KMS-11 (cell line): ENCODE results near the gene SEMA5A.

Experiments
- H2AFZ ChIP-seq: fragments of 200-600 bp; sonication (generic); 2 replicates; pipeline ENCODE4 v1.6.1; 2016; ENCODE audit warnings: antibody characterized with exemption, mixed run types, low read depth
- H3K27ac ChIP-seq: fragments of 200-600 bp; sonication (generic); 2 replicates; pipeline ENCODE4 v1.6.1; 2016; ENCODE audit warnings: mild to moderate bottlenecking, mixed run types
- H3K27me3 ChIP-seq: fragments of 200-600 bp; sonication (generic); 2 replicates; pipeline ENCODE4 v1.6.1; 2017; ENCODE audit warnings: mild to moderate bottlenecking, low read depth, mixed run types, moderate library complexity; ENCODE audit not compliant: insufficient read depth
- H3K36me3 ChIP-seq: fragments of 200-600 bp; sonication (generic); 2 replicates; pipeline ENCODE4 v1.6.1; 2017; ENCODE audit warnings: mild to moderate bottlenecking, mixed run types; ENCODE audit not compliant: insufficient read depth
- H3K4me1 ChIP-seq: fragments of 200-600 bp; sonication (generic); 2 replicates; pipeline ENCODE4 v1.6.1; 2016; ENCODE audit warnings: mild to moderate bottlenecking, low read depth, mixed run types; ENCODE audit not compliant: poor library complexity, severe bottlenecking
- H3K4me2 ChIP-seq: fragments of 200-600 bp; sonication (generic); 2 replicates; pipeline ENCODE4 v1.7.0; 2016; ENCODE audit warnings: mild to moderate bottlenecking, mixed run types
- H3K4me3 ChIP-seq: fragments of 200-600 bp; sonication (generic); IDR thresholded peaks from 2 replicates; pipeline ENCODE4 v1.6.1; 2017; ENCODE audit warnings: low read depth, low read length, mixed read lengths; ENCODE audit not compliant: insufficient read depth
- H3K79me2 ChIP-seq: fragments of 200-600 bp; sonication (generic); 2 replicates; pipeline ENCODE4 v1.6.1; 2016; ENCODE audit warnings: low read depth, mixed run types; ENCODE audit not compliant: insufficient read depth
- H3K9ac ChIP-seq: fragments of 200-600 bp; sonication (generic); 2 replicates; pipeline ENCODE4 v1.6.1; 2016; ENCODE audit warnings: mild to moderate bottlenecking, mixed run types
- H4K20me1 ChIP-seq: fragments of 200-600 bp; sonication (generic); 2 replicates; pipeline ENCODE4 v1.6.1; 2016; ENCODE audit warnings: mild to moderate bottlenecking, mixed run types; ENCODE audit not compliant: insufficient read depth
- TF ChIP-seq, protein P1 (sequence below): fragments of 200-600 bp; sonication (generic); conservative IDR thresholded peaks from 2 replicates; pipeline ENCODE4 v1.6.1; 2017; ENCODE audit warnings: low read depth, mild to moderate bottlenecking, antibody characterized with exemption, low read length, moderate library complexity, mixed read lengths

Gene SEMA5A

DNA sequence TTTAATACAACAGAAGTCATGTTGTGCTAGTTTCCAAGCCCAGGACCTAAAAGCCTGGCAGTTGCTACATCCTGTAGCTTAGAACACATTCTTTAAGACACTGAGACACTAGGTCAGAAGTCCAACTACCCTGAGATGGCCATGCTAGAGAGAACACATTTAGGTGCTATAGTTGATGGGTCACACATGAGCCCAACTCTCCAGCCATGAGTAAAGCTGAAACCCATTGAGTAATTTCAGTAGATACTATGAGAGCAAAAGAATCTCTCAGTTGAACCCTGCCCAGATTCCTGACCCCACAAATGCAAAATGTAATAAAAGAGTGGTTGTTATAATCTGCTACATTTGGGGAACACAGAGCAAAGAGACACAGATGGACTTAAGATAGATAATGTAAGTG is 164.4 kb downstream of the SEMA5A start:
- Histone ChIP-seq H3K36me3 (no peaks in the 10 kb centered on the region), H3K27me3 (no peaks in the 10 kb centered on the region), H4K20me1 (no peaks in the 10 kb centered on the region), H3K4me3 (no peak overlapping the region), H3K9ac (no peak overlapping the region), H3K79me2 (no peaks in the 10 kb centered on the region), H3K4me2 (no peak overlapping the region), H2AFZ (no peak overlapping the region), H3K27ac (no peak overlapping the region), H3K4me1 (no peaks in the 10 kb centered on the region)
- TF ChIP-seq, protein P1, sequence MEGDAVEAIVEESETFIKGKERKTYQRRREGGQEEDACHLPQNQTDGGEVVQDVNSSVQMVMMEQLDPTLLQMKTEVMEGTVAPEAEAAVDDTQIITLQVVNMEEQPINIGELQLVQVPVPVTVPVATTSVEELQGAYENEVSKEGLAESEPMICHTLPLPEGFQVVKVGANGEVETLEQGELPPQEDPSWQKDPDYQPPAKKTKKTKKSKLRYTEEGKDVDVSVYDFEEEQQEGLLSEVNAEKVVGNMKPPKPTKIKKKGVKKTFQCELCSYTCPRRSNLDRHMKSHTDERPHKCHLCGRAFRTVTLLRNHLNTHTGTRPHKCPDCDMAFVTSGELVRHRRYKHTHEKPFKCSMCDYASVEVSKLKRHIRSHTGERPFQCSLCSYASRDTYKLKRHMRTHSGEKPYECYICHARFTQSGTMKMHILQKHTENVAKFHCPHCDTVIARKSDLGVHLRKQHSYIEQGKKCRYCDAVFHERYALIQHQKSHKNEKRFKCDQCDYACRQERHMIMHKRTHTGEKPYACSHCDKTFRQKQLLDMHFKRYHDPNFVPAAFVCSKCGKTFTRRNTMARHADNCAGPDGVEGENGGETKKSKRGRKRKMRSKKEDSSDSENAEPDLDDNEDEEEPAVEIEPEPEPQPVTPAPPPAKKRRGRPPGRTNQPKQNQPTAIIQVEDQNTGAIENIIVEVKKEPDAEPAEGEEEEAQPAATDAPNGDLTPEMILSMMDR: no peak

DNA sequence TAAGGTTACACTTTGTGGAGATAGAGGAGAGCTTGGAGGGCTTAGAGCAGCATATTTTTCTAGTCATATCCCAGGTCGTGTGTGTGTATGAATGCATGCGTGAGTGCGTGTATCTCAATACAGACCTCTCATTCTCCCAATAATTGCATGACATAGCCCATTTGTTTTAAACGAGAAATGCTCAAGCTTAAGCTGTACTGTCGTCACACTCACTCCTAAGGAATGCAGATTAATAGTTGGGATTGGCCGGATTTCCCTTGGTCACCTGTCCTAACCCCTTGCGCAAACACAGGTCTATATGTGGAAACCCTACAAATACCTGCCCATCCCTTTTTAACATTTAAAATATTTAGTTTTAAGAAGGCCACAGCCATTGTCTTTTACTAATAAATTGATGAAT is 165.8 kb downstream of the SEMA5A start:
- no peak overlapping the region for H3K4me2 ChIP-seq

DNA sequence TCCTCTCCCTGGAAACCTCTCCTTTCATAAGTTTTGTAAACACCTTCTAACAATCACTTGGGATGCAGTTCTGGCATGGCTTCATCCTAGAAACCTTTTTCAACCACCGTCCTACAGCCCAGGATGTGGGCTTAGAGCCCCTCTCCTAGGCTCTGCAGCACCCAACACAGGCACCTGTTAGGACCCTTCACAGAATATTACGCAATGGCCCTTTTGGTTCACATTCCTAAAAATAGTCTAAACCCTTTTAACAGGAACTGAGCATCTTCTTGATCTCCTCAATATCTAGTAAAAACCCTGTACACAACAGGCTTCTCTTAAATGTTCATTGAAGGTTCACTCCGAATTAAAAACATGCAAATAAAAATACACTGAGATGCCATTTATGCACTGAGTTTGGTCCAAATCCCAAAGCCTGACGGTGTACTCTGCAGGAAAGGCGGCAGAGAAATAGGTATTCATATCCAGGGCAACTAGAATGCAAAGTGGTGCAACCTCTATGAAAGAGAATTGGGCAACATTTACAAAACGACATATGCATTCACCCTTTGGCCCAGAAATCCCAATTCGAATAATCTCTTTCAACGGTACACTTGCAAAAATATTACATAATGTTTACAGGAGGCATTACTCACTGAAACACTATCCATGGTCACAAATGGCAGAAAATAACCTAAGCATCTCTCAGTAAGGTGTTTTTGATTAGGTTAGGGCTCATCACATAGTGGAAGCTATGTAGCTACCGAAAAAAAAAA is 169.3 kb downstream of the SEMA5A start:
- no peaks in the 10 kb centered on the region for H4K20me1 ChIP-seq
- no peak overlapping the region for H3K4me2 ChIP-seq
- no peak overlapping the region for H3K9ac ChIP-seq

More for the DNA sequence above, 165.8 kb downstream of the SEMA5A start:
- H3K27me3 ChIP-seq: no peaks in the 10 kb centered on the region
- no peak overlapping the region for H3K27ac ChIP-seq
- no peaks in the 10 kb centered on the region for H3K79me2 ChIP-seq
- no peak overlapping the region for H3K4me3 ChIP-seq
- TF ChIP-seq, protein P1: no peak
- H3K9ac ChIP-seq: no peak overlapping the region
- H2AFZ ChIP-seq: no peak overlapping the region
- H3K4me1 ChIP-seq: no peaks in the 10 kb centered on the region
- H3K36me3 ChIP-seq: no peaks in the 10 kb centered on the region
- no peaks in the 10 kb centered on the region for H4K20me1 ChIP-seq

DNA sequence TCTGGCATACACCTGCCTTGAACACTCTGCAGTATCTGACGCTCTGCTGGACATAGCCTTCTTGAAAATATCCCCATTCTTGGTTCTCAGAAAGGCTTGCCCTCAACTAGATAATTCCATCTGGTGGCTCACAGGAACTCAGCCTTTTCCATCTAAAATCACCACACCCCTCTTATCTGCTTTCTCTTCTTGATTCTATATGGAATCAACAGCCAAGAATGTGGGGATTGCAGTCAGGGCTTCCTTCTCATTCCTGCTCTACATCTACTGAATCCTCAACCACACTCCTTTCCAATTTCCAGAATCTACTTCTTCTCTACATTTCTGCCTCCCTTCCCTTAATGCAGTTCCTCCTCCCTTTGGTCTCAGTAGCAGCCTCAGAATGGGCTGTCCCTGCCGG is 170.1 kb downstream of the SEMA5A start:
- Histone ChIP-seq H3K36me3 (no peaks in the 10 kb centered on the region; the same call in 1 of the 2 replicates), H4K20me1 (no peaks in the 10 kb centered on the region), H3K4me3 (no peak overlapping the region), H3K9ac (no peak overlapping the region), H3K79me2 (no peaks in the 10 kb centered on the region), H2AFZ (no peak overlapping the region), H3K27ac (no peak overlapping the region), H3K27me3 (no peaks in the 10 kb centered on the region), H3K4me1 (no peaks in the 10 kb centered on the region), H3K4me2 (no peak overlapping the region)
- TF ChIP-seq, protein P1: no peak

More for the DNA sequence above, 169.3 kb downstream of the SEMA5A start:
- TF ChIP-seq, protein P1: no peak
- H3K27ac ChIP-seq: no peak overlapping the region
- no peaks in the 10 kb centered on the region for H3K4me1 ChIP-seq
- H2AFZ ChIP-seq: no peak overlapping the region
- no peaks in the 10 kb centered on the region for H3K79me2 ChIP-seq
- no peaks in the 10 kb centered on the region for H3K27me3 ChIP-seq
- H3K4me3 ChIP-seq: no peak overlapping the region
- no peaks in the 10 kb centered on the region for H3K36me3 ChIP-seq
